ENCODE data around the gene PRLHR.
"Not testable (repeated sequence)": the region's sequence is repeated elsewhere in the genome, so short reads cannot be mapped to it uniquely, and the experiment has no call there.

Gene PRLHR

DNA sequence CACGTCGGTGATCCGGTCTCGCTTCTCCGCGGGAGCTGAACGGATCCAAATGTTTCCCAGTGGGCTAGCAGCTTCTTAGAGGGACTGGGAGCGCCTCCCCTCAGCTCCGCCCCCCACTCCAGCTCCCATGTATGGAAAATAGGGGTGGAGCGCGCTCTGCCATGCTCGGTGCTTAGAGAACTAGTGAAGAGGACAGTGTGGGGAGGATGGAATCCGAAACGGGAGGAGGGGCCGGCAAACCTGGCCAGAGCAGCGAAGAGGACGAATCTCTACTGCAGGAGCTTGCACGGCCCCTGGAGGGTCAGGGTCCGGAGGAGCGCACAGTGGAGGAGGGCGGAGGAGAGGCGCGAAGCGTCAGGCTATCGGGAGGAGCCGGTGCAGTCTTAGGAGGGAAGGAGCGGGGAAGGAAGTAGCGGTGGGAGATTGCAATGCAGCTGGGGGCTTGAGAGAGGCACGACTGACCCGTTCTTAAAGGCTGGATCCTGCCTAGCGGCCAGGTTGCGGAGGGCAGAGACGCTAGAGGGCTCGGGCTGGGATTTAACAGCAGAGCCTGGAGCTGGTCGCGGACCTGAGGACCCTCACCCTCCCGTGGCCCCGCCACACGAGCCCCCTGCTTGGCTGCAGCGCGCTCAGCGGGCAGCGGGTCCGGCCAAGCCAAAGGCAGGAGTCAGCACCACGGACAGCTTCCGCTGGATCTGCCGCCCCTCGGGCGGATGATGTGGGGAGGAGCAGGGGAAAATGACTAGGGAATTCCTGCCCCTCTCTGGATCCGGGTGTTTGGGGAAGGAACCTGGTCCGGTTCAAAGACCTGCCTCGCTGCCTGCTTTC lies at the start of gene PRLHR:
Gene PRLHR, minus strand, starts transcription at position 51 of the 828 bp plus-strand sequence. CDS start 404 bp downstream, outside the sequence.
- DNase-seq, result no peak

DNA sequence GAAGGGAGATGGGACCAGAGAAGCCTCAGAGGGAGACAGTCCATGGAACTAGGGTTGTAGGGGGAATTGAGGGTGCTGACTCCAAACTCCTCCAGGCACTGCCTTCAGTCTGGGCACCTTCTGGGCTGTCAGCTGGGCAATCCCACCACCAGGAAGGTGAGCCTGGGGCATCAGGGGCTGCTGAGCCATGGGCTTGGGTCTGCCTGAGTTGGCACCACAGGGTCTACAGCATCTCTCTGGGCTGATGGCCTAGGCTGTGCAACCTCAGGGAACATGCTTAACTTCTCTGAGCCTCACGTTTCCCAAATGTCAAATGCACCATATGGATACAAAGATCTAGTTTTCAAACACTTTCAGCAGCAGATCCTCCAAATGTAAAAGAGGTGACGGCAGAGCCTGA lies 46.8 kb upstream of the PRLHR start:
- no peak for DNase-seq

DNA sequence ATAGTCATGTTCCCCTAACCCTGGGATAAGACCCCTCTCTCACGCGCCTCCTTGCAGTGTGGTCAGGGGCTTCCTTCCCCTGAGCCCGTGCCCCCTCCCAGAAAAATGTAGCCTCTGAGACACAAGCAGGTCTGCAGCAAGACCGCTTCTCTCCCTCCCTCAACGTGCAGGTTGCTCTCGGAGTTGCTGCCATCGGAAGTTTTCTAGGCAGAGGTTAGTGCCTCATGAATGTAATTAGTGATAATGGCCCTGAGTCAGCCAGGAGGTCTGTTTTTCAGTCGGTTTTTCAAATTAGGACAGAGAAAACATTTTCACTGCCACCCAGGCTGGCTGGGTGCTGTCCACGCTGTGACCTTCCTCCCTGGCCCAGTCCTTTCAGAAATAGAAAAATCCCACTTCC lies 43.2 kb upstream of the PRLHR start:
- DNase-seq, result no peak

DNA sequence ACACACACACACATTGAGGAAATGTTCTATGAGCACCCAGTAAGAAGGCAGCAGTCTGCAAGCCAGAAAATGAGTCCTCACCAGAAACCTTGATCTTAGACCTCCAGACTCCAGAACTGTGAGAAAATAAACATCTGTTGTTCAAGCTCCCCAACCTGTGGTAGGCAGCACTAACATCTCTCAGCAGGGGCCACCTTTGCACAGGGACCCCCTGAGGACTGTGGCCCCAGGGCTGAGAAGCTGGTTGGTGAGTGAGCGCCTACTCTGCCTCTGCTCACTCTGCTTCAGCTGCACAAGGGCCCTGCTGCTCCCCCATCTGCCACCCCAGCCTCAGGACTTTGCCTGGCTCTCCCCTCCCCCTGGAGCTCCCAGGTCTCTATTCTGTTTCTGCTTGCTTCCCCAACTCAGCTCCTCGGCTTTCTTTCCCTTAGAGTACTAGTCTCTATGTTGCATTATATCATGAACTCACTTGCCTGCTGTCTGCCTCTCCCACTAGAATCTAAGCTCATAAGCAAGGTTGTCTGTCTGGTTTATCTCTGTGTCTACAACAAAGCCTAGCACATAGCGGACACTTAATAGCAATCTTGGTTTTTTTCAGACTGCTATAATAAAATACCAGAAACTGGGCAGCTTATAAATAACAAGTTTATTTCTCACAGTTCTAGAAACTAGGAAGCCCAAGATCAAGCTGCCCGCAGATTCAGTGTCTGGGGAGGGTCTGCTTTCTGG lies 40.4 kb upstream of the PRLHR start:
- DNase-seq, result no peak

- no peak for DNase-seq
Measured at GRCh38 chr10:118633786-118634185, 38.3 kb upstream of the PRLHR start.

- DNase-seq, result no peak
Measured at GRCh38 chr10:118629211-118629610, 33.8 kb upstream of the PRLHR start.

GRCh38 chr10:118628397-118628796 lies 32.9 kb upstream of the PRLHR start:
- no peak for DNase-seq

GRCh38 chr10:118626953-118627352 lies 31.5 kb upstream of the PRLHR start:
- DNase-seq, result no peak

GRCh38 chr10:118625504-118625903 lies 30.1 kb upstream of the PRLHR start:
- DNase-seq, result no peak

GRCh38 chr10:118624747-118625146 lies 29.3 kb upstream of the PRLHR start:
- no peak for DNase-seq

GRCh38 chr10:118621304-118621942 lies 26.0 kb upstream of the PRLHR start:
- DNase-seq, result no peak

DNA sequence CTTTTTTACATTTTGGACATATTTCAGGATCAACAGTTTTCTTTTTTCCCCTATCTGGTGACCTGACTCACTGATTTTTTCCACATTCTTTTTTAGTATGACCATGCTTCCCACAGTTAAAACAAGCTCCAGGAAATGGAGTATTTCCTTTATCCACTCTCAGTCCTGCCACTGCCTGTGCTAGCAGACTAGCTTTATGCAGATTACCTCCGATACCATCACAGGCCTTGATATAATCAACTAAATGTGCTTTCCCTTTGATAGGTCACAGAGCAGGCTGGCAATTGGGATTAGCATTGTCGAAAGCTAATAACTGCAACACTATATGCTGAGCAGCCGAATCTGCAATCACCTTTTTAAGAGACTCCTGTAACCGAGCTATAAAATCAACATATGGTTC lies 18.4 kb upstream of the PRLHR start:
- DNase-seq, result not testable (repeated sequence)

DNA sequence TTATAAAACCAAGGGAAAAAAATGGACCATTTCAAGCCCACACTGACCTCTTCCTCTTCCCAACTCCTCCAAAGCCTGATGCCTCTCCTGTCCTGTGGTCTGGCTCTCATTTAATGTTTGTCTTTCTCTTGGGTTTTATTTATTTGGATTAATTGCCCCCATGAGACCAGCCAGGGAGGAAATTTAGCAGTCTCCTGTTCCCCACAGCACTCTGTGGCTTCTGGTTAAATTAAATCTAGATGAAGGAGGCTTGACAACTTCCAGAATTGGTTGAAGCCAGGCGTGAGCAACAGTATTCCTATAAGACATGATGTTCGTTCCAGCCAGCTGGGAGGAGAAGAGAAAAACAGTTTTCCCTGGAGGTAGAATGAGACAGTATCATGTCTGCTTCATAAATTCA lies 15.1 kb upstream of the PRLHR start:
- no peak for DNase-seq

DNA sequence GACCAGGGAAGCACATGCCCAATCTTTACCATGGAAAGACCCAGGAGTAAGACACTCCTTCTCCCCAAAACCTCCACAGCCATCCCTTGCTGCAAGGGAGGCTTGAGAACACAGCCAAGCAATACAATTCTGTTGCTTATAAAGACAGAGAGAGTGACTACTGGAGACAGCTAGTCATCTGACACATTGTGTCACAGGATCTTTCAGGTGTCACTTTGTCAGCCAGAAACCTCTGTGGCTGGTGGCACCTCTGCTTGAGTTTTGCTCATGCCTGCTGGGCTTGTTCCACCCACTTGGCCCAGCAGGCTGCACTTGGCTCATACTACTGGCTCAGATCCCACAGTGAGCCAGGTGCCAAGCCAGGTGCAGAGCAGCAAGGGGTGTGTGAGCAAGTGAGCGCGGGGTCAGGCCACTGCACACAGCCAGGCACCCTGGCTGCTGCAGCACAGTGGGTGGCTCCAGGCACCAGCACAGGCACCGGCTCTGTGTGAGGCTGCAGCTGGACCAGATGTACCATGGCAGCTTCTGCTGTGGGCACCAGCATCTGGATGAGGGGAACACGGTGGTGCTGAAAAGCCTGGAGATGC lies 12.4 kb upstream of the PRLHR start:
- no peak for DNase-seq

DNA sequence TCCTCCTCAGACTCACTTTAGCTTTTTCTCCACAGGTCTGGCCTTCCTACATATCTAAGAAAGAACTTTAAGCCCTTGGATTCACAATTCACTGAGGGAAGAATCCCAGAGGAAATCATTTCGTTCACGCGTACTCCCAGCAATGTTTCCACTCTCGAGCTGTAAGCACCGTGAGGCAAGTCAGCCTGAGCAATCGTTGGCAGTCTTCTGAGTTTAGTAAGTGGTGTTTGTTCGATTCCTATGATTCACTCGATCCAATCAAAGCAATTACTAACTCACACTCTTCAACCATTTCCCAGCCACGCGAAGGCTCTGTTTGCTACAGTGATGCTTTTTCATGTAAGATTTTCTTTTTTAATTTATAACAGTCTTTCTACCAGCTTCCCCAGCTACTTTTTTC lies 10.2 kb upstream of the PRLHR start:
- DNase-seq, result no peak

- DNase-seq, result no peak
Measured at GRCh38 chr10:118596426-118597124, 1.1 kb upstream of the PRLHR start.

- DNase-seq, result no peak
Measured at GRCh38 chr10:118595064-118595420, 406 bp downstream of the PRLHR start.

DNA sequence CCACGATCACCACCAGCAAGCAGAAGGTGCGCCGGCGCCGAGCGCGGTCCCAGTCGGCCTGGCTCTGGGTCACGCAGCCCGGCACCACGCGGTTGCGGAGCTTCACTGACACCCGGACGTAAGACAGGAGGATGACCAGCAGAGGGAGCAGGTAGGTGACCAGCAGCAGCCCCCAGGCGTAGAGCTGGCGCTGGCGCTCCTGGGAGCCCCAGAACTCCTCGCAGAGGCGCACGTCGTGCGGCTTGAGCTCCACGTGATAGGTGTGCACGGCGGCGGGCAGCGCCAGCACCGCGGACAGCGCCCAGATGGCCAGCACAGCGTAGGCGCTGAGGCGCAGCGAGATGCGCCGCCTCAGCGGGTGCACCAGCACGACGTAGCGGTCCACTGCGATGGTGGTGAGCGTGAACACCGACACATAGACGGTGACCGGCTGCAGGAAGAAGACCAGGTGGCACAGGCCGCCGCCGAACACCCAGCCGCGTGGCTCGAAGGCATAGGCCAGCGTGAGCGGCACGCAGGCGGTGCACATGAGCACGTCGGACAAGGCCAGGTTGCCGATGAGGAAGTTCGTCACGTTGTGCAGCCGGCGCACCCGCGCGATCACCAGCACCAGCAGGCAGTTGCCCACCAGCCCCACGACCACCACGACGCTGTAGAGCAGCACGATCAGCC lies 920 bp downstream of the PRLHR start:
- DNase-seq, result no peak

DNA sequence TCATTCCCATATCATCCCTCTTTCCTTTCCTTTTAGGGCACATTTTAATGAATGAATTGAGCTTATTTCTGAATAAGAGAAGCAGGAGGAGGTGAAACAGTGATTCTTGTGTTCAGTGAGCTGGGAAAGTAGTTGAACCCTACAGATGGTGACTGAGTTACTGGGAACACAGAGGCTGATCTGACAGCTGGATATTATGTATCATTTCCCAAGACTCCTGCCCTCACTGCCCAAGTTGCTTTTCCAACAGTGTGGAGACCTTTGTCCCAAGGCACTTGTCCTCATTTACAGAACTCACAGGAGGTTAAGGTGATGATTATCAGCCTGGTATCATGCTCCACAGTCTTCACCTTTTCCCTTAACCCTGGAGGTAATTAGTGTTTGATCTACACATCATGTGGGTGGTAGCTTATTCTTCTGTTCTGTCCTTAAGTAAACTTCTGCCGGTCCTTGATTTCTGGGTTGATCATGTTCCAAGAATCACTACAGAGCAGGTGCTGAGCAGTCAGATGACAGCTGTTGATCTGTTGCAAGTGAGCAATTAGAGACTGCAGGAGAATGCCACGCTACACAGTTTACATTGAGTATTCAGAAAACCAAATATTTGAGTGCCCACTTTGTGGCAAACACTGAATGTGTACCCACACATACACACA lies 2.6 kb downstream of the PRLHR start:
- DNase-seq, result no peak

DNA sequence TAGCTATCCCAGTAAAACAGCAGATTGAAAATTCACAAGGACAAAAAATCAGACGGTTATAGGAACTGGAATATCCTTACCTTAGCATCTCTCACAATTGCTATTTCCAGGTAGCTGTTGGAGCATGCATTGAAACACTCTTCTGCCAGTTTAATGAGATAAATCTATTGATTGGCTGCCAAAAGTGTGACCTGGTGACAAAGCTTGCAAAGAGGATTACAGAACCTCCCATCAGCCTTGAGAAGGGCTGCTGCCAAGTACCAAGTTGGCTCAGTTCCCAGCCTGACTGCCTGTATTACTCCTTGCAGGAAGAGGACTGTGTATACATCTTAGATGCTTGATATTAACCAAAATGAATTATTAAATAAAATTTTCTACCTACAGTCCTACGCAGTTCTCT lies 5.1 kb downstream of the PRLHR start:
- DNase-seq, result no peak

GRCh38 chr10:118587881-118588651 lies 7.4 kb downstream of the PRLHR start:
- DNase-seq, result no peak
